Central memory CD8-positive, alpha-beta T cell (primary cell): ENCODE data around the gene NBPF11.
"Not testable (repeated sequence)": the region's sequence is repeated elsewhere in the genome, so short reads cannot be mapped to it uniquely, and the experiment has no call there.

Source experiments
- ATAC-seq: fragments of 150-1000 bp; cut with Tn5 transposase; replicated peaks from 2 replicates; pipeline ENCODE4 v1.10.0; 2022; ENCODE audit warnings: mild to moderate bottlenecking, moderate FRiP score, moderate number of reproducible peaks; ENCODE audit not compliant: poor library complexity, severe bottlenecking; ENCODE audit errors: extremely low read depth
- DNase-seq, 2 donors: peaks; one replicate each; pipeline ENCODE4 v3.0.0; 2021; ENCODE audit warnings: low spot score in 2 of 2
- H3K27ac Mint-ChIP-seq: one replicate; pipeline ENCODE4 v1.8.0; 2022; ENCODE audit warnings: low read depth, mild to moderate bottlenecking, moderate library complexity, mixed read lengths
- H3K27me3 Mint-ChIP-seq: one replicate; pipeline ENCODE4 v1.8.0; 2022; ENCODE audit warnings: mixed read lengths
- H3K36me3 Mint-ChIP-seq: one replicate; pipeline ENCODE4 v1.8.0; 2022; ENCODE audit warnings: mild to moderate bottlenecking, moderate library complexity, mixed read lengths; ENCODE audit not compliant: insufficient read depth
- H3K4me1 Mint-ChIP-seq: one replicate; pipeline ENCODE4 v1.8.0; 2022; ENCODE audit warnings: mixed read lengths
- H3K4me3 Mint-ChIP-seq: one replicate; pipeline ENCODE4 v1.8.0; 2022; ENCODE audit warnings: mild to moderate bottlenecking, moderate library complexity, mixed read lengths
- H3K9me3 Mint-ChIP-seq: one replicate; pipeline ENCODE4 v1.8.0; 2022; ENCODE audit warnings: mixed read lengths

NBPF11 gene

GRCh38 chr1:148143223-148143622 lies 8.9 kb downstream of the NBPF11 start:
- not testable (repeated sequence) for H3K36me3 Mint-ChIP-seq, H3K27ac Mint-ChIP-seq, H3K9me3 Mint-ChIP-seq, DNase-seq, H3K27me3 Mint-ChIP-seq, H3K4me3 Mint-ChIP-seq, ATAC-seq, H3K4me1 Mint-ChIP-seq

- not testable (repeated sequence) for H3K27me3 Mint-ChIP-seq
Observed at GRCh38 chr1:148141936-148142335, 10.1 kb downstream of the NBPF11 start.

DNA sequence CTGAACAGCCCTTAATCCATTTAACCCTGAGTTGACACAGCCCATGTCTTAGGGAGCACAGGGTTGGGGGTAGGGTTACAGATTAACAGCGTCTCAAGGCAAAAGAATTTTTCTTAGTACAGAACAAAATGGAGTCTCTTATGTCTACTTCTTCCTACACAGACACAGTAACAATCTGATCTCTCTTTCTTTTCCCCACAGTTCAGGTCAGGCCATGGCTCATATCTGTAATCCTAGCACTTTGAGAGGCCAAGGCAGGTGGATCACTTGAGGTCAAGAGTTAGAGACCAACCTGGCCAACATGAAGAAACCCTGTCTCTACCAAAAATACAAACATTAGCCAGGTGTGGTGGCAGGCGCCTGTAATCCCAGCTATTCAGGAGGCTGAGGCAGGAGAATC lies 13.5 kb downstream of the NBPF11 start:
- not testable (repeated sequence) for H3K27me3 Mint-ChIP-seq

More at GRCh38 chr1:148141936-148142335, 10.1 kb downstream of the NBPF11 start:
- ATAC-seq, H3K4me3 Mint-ChIP-seq, H3K36me3 Mint-ChIP-seq, H3K27ac Mint-ChIP-seq, H3K4me1 Mint-ChIP-seq, DNase-seq, H3K9me3 Mint-ChIP-seq: not testable (repeated sequence)

GRCh38 chr1:148122341-148122740 lies 29.7 kb downstream of the NBPF11 start:
- H3K27me3 Mint-ChIP-seq, H3K27ac Mint-ChIP-seq, DNase-seq, ATAC-seq, H3K4me3 Mint-ChIP-seq, H3K4me1 Mint-ChIP-seq, H3K9me3 Mint-ChIP-seq: not testable (repeated sequence)
- peaks cover 12% of the 10 kb centered on the region for H3K36me3 Mint-ChIP-seq

More for the DNA sequence above, 13.5 kb downstream of the NBPF11 start:
- not testable (repeated sequence) for H3K4me3 Mint-ChIP-seq, DNase-seq, H3K36me3 Mint-ChIP-seq, H3K9me3 Mint-ChIP-seq, H3K4me1 Mint-ChIP-seq, ATAC-seq, H3K27ac Mint-ChIP-seq

GRCh38 chr1:148120395-148120794 lies 31.7 kb downstream of the NBPF11 start:
- H3K9me3 Mint-ChIP-seq, H3K4me3 Mint-ChIP-seq, H3K27ac Mint-ChIP-seq, H3K27me3 Mint-ChIP-seq, DNase-seq, H3K36me3 Mint-ChIP-seq, ATAC-seq, H3K4me1 Mint-ChIP-seq: not testable (repeated sequence)

DNA sequence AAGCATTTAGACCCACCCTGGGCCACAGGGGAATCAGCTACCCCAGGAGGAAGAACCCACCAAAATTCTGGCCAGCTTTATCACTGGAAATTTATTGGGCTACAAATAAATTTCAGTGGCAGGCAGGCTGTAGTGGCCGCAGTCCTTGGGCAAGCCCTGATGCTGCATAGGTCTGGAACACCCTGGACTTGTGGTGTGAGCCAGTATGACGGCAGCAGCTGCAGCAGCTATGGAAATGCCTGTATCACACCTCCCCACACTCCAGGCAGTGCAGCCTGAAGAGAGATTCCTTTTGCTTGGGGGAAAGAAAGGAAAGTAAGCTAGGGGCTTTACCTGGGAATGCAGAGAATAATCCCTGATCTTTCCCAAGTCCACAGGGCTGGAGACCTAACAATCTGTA lies 56.3 kb downstream of the NBPF11 start:
- not testable (repeated sequence) for H3K27ac Mint-ChIP-seq, ATAC-seq, H3K36me3 Mint-ChIP-seq, DNase-seq, H3K4me3 Mint-ChIP-seq, H3K9me3 Mint-ChIP-seq, H3K4me1 Mint-ChIP-seq
- peaks cover 15% of the 10 kb centered on the region for H3K27me3 Mint-ChIP-seq

GRCh38 chr1:148086196-148086595 lies 65.9 kb downstream of the NBPF11 start:
- H3K9me3 Mint-ChIP-seq, DNase-seq, H3K4me1 Mint-ChIP-seq, H3K27me3 Mint-ChIP-seq, H3K4me3 Mint-ChIP-seq, H3K36me3 Mint-ChIP-seq, H3K27ac Mint-ChIP-seq, ATAC-seq: not testable (repeated sequence)

DNA sequence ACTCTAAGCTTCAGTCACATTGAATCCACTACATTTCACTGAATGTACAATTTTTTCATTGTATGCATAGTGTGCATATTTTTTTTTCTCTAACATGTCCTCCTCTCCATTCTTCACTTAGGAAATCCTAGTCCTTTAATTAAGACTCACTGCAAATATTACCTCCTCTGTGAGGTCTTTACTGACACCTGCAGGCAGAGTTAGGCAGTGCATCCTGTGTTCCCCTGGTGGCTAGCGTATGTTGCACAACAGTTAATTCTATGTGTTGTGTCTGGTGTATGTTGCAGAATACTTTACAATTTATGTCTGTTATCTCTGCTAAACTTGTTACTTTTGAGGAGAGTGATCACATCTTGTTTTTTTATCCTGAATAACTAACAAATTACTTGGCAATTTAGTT lies 70.9 kb downstream of the NBPF11 start:
- not testable (repeated sequence) for H3K4me1 Mint-ChIP-seq, H3K27ac Mint-ChIP-seq, H3K36me3 Mint-ChIP-seq, H3K9me3 Mint-ChIP-seq, H3K27me3 Mint-ChIP-seq, H3K4me3 Mint-ChIP-seq, DNase-seq
- peak; percentile 55 for ATAC-seq

DNA sequence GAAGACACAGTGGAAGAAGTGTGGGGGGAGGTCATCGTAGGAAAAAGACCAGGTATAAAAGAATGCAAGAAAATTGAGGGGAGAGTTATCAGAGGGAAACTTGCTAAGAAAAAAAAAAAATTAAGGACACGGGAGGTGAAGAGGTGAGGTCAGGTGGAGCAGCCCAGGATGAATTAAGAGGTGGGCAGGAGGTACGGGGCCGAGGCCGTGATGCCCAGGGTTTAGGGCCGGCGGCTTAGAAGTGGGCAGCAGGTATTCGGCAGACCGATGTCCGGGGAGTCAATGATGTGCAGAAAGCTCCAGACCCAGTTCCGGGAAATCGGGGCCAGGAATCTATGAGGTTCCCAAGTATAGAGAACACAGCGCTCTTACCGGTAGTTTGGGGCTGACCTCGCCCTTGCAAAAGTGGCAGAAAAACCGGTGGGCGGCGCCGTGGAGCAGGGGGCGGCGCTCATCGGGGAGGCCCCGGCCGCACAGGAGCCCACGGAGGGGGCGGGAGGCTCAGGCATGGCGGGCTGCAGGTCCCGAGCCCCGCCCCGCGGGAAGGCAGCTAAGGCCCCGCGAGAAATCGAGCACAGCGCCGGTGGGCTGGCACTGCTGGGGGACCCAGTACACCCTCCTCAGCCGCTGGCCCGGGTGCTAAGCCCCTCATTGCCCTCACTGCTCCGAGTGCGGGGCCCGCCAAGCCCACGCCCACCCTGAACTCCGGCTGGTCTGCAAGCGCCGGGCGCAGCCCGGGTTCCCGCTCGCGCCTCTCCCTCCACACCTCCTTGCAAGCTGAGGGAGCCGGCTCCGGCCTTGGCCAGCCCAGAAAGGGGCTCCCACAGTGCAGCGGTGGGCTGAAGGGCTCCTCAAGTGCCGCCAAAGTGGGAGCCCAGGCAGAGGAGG lies 73.2 kb downstream of the NBPF11 start:
- not testable (repeated sequence) for H3K36me3 Mint-ChIP-seq, DNase-seq, H3K27ac Mint-ChIP-seq, H3K9me3 Mint-ChIP-seq, H3K4me3 Mint-ChIP-seq, H3K4me1 Mint-ChIP-seq, H3K27me3 Mint-ChIP-seq
- ATAC-seq = peak; percentile 69

DNA sequence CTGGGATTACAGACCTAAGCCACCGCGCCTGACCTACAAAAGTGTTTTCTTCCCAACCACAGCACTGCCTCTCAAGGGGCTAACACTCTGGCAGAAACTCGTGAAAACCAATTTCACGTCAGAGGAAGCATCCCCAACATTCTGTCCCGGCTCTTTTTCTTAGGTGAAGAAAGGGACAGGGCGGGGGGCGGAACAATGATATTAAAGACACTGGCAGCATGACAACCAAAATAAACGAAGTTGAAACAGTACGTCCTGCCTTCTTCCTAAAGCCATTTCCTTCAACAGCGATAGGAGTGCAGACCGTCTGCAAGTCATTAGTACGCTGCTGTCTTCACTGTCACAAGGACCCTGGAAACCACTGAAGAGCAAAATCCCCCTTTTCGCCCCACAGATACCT lies 74.0 kb downstream of the NBPF11 start:
- H3K27ac Mint-ChIP-seq, H3K9me3 Mint-ChIP-seq, H3K4me1 Mint-ChIP-seq, DNase-seq, H3K27me3 Mint-ChIP-seq, H3K4me3 Mint-ChIP-seq, H3K36me3 Mint-ChIP-seq: not testable (repeated sequence)
- ATAC-seq = peak; percentile 63

GRCh38 chr1:148077458-148077857 lies 74.6 kb downstream of the NBPF11 start:
- H3K4me3 Mint-ChIP-seq, H3K9me3 Mint-ChIP-seq, DNase-seq, H3K36me3 Mint-ChIP-seq, H3K27ac Mint-ChIP-seq, ATAC-seq, H3K27me3 Mint-ChIP-seq, H3K4me1 Mint-ChIP-seq: not testable (repeated sequence)

- not testable (repeated sequence) for DNase-seq, H3K36me3 Mint-ChIP-seq, H3K4me3 Mint-ChIP-seq, H3K27ac Mint-ChIP-seq, H3K4me1 Mint-ChIP-seq, H3K27me3 Mint-ChIP-seq, H3K9me3 Mint-ChIP-seq
- ATAC-seq = peak; percentile 45
Observed at GRCh38 chr1:148073392-148073791, 78.7 kb downstream of the NBPF11 start.

DNA sequence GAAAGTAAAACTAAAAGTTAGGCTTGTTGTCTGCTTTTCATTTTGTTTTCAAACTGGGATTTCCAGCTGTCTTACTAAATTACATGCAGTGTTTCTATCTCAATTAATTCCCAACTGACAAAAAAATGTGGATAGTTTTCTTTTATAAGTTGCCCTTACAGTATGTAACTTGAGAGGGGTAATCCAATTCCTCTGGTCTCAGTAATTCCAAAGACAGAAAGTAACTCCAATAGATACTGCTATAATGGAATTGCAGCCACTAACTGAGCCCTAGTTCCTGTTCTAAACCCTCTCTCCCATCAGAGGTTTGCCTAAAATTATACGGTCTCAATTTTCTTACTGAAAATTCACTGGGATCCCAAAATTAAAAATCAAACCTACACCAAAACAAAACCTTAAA lies 83.5 kb downstream of the NBPF11 start:
- ATAC-seq, H3K4me3 Mint-ChIP-seq, H3K27ac Mint-ChIP-seq, H3K27me3 Mint-ChIP-seq, DNase-seq, H3K4me1 Mint-ChIP-seq, H3K9me3 Mint-ChIP-seq, H3K36me3 Mint-ChIP-seq: not testable (repeated sequence)
